ENCODE data around the gene FGF16. TPM values are rescaled to one million over a fixed set of nuclear protein-coding genes. Genes with fewer than 3 reads are reported as not detected.

The FGF16 gene
- total RNA-seq, 4 donors from 2014 or later: not detected

DNA sequence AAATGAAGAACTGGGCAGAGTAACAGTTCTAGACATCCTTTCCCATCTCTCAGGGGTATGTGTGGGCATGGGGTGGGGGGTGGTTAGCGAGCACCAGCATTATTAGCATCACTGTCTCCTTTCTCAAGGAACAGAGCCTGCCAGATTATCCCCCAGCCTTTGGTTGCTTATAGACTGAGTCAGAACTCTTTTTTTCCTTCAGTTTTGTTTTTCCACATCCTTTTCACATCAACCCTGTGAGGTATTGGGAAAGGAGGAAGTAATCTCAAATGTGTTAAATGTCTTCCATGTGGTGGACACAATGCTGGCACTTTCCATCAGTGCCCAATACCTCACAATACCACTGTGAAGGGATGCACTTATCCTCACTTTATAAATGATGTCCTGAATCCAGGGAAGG, 3.1 kb upstream of the FGF16 start:
- in situ Hi-C loops (cut with MboI; ENCODE audit: low sequenced_read_pairs in 4 of 4) (no loop called here), intact Hi-C loops (cut with DNase I; ENCODE audit: low total_unique reads) (no loop called here)
- H3K4me1 ChIP-seq: no peaks in the 10 kb centered on the region
- TF ChIP-seq POLR2A (IDR thresholded peaks at IDR 0.05): no peak
- TF ChIP-seq, protein P1, sequence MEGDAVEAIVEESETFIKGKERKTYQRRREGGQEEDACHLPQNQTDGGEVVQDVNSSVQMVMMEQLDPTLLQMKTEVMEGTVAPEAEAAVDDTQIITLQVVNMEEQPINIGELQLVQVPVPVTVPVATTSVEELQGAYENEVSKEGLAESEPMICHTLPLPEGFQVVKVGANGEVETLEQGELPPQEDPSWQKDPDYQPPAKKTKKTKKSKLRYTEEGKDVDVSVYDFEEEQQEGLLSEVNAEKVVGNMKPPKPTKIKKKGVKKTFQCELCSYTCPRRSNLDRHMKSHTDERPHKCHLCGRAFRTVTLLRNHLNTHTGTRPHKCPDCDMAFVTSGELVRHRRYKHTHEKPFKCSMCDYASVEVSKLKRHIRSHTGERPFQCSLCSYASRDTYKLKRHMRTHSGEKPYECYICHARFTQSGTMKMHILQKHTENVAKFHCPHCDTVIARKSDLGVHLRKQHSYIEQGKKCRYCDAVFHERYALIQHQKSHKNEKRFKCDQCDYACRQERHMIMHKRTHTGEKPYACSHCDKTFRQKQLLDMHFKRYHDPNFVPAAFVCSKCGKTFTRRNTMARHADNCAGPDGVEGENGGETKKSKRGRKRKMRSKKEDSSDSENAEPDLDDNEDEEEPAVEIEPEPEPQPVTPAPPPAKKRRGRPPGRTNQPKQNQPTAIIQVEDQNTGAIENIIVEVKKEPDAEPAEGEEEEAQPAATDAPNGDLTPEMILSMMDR (IDR thresholded peaks at IDR 0.05 in 4 of 5, conservative IDR thresholded peaks at IDR 0.05 in 1 of 5): no peak
- H3K9me3 ChIP-seq: no peaks in the 10 kb centered on the region
- no peak for DNase-seq
- peaks cover 0 to 30% (median 0%) of the 10 kb centered on the region in 3 donors for H3K27me3 ChIP-seq
- H3K36me3 ChIP-seq: no peaks in the 10 kb centered on the region
- no peak overlapping the region for H3K4me3 ChIP-seq
- H3K27ac ChIP-seq: no peak overlapping the region
- no peak for ATAC-seq

DNA sequence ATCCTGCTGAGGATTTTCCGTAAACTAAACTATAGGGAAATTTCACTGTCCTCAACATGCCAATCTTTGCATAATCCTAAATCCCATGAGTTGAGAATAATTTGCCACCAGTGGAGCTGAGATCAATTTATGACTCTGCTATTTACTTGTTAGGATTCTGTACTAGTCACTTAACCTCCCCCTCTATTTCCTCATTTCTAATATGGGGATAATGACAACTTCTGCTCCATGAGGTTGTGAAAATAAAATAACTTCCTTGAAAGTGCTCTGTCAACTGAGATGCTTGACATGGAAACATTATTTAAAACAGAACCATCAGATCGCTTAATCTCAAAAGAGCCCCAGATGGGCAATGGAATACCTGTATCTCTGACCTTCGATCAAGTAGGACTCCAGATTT, 2.6 kb upstream of the FGF16 start:
- H3K4me3 ChIP-seq: no peak overlapping the region
- TF ChIP-seq, protein P1 (IDR thresholded peaks at IDR 0.05 in 4 of 5, conservative IDR thresholded peaks at IDR 0.05 in 1 of 5): no peak
- no peak for TF ChIP-seq POLR2A (IDR thresholded peaks at IDR 0.05)
- peaks cover 0 to 30% (median 0%) of the 10 kb centered on the region in 3 donors for H3K27me3 ChIP-seq
- intact Hi-C loops (cut with DNase I; ENCODE audit: low total_unique reads) (no loop called here), in situ Hi-C loops (cut with MboI; ENCODE audit: low sequenced_read_pairs in 4 of 4) (no loop called here)
- no peak overlapping the region for H3K27ac ChIP-seq
- ATAC-seq (no peak), DNase-seq (no peak)
- H3K9me3 ChIP-seq: no peaks in the 10 kb centered on the region
- H3K4me1 ChIP-seq: no peaks in the 10 kb centered on the region
- H3K36me3 ChIP-seq: no peaks in the 10 kb centered on the region

DNA sequence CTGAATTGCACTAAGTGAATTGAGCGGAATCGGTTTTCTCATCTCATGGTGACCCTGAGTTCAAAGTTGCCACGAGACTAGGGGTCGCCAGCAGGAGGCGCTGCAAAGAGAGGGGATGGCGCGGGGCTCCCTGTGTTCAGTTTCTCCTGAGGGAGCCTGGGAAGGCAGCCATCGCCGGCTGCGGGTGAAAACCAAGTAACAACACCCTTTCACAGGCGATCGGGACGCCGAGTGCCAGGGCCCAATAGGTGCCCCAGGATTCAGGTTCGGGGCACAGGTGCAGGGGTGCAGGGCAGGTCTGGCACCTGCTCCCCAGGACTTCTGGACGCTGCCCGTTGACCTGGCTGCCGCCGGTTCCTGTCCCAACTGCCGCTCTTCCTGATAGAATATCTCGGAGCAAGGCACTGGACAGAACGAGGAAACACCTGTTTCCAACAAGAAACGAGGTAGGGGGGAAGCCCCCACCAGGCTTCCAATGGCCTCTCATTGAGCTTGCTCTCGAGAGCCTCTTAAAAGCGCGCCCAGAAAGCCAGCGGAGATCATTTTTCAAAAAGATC, 1.1 kb upstream of the FGF16 start:
- DNase-seq: no peak
- intact Hi-C loops (cut with DNase I; ENCODE audit: low total_unique reads): no loop called here
- peaks cover 0 to 30% (median 0%) of the 10 kb centered on the region in 3 donors for H3K27me3 ChIP-seq
- H3K4me1 ChIP-seq: no peaks in the 10 kb centered on the region
- TF ChIP-seq, protein P1 (IDR thresholded peaks at IDR 0.05 in 4 of 5, conservative IDR thresholded peaks at IDR 0.05 in 1 of 5): peak in 1 of 5 experiments; percentile 17
- no peak for TF ChIP-seq POLR2A (IDR thresholded peaks at IDR 0.05)
- H3K4me3 ChIP-seq: peak overlapping the region; percentile 21 to 47 (median 32)
- no peak overlapping the region for H3K27ac ChIP-seq
- ATAC-seq: no peak
- in situ Hi-C loops (cut with MboI; ENCODE audit: low sequenced_read_pairs in 4 of 4): no loop called here
- H3K36me3 ChIP-seq: no peaks in the 10 kb centered on the region
- H3K9me3 ChIP-seq: no peaks in the 10 kb centered on the region

DNA sequence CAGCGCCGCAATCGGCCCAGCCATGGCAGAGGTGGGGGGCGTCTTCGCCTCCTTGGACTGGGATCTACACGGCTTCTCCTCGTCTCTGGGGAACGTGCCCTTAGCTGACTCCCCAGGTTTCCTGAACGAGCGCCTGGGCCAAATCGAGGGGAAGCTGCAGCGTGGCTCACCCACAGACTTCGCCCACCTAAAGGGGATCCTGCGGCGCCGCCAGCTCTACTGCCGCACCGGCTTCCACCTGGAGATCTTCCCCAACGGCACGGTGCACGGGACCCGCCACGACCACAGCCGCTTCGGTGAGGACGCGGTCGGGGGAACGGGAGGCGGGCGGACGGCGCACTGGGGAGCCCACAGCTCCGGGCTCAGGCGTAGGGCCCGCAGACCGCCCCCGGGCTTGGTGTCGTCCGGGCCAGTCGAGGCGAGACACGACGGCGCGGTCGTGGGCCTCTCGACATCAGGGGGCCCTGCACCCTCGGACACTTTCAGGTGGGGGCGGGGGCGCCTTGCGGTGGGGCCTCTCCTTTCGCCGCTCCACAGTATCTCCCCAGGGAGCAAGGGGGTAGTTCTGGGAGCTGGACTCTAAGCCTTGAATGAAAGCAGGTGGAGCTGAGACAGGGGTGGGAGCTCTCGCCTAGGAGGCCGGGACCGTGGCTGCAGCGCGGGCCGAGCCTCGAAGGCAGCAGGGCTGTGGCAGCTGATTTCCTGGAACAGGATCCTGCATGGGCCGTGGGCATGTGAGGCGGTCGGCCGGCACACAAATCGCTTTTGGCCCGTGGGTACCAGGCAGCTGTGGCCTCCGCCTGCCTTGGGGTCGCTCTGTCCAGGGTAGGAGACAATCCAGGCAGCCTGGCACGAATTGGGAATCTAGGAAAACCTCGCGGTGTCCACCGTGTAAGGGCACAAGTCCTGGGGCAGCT, 722 bp downstream of the FGF16 start:
- TF ChIP-seq POLR2A (IDR thresholded peaks at IDR 0.05): no peak
- TF ChIP-seq, protein P1 (IDR thresholded peaks at IDR 0.05 in 4 of 5, conservative IDR thresholded peaks at IDR 0.05 in 1 of 5): no peak
- intact Hi-C loops (cut with DNase I; ENCODE audit: low total_unique reads): no loop called here
- no peaks in the 10 kb centered on the region for H3K4me1 ChIP-seq
- H3K36me3 ChIP-seq: no peaks in the 10 kb centered on the region
- H3K27ac ChIP-seq: peak overlapping the region in 1 of 4 donors; percentile 9
- ATAC-seq (no peak), DNase-seq (no peak)
- no peaks in the 10 kb centered on the region for H3K9me3 ChIP-seq
- peak overlapping the region in 3 of 4 donors; percentile 23 to 38 (median 25) for H3K4me3 ChIP-seq
- in situ Hi-C loops (cut with MboI; ENCODE audit: low sequenced_read_pairs in 4 of 4): no loop called here
- peaks cover 0 to 30% (median 0%) of the 10 kb centered on the region in 3 donors for H3K27me3 ChIP-seq

Data from gastrocnemius medialis (tissue), 4 donors.